Ishikawa (cell line): ENCODE data around the gene RBKS.

Experiments used
- YY1 ChIP-seq: IDR thresholded peaks from 2 replicates; pipeline ENCODE4 v1.6.1; 2012; ENCODE audit warnings: low read depth
- TF ChIP-seq, protein P1 (sequence below): IDR thresholded peaks from 2 replicates; pipeline ENCODE4 v1.6.1; 2012
- TF ChIP-seq, protein P2 (sequence below): IDR thresholded peaks from 2 replicates; pipeline ENCODE4 v1.6.1; 2012

DNA sequence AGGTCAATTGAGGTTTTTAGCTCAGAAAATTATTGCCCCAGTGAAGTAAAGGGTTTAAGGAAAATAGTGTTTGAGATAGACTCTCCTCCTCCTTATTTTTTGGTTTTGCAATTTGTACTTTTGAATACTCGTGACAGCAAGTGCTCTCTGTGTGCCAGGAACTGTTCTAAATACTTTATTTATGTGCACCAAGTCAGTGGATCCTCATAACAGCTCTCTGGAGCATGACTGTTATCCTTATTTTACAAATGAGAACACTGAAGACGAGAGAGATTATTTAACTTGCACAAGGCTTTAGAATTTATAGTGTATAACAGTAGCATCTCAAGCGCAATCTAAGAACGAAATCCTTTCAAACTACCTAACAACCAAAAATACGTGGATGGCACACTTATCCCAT lies 25.0 kb upstream of the RBKS start:
- TF ChIP-seq YY1, result no peak
- TF ChIP-seq, protein P1, sequence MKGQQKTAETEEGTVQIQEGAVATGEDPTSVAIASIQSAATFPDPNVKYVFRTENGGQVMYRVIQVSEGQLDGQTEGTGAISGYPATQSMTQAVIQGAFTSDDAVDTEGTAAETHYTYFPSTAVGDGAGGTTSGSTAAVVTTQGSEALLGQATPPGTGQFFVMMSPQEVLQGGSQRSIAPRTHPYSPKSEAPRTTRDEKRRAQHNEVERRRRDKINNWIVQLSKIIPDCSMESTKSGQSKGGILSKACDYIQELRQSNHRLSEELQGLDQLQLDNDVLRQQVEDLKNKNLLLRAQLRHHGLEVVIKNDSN, result no peak
- TF ChIP-seq, protein P2, sequence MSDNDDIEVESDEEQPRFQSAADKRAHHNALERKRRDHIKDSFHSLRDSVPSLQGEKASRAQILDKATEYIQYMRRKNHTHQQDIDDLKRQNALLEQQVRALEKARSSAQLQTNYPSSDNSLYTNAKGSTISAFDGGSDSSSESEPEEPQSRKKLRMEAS, result no peak
